CD4-positive, CD25-positive, alpha-beta regulatory T cell (primary cell): ENCODE results near the gene C12orf76. TPM values are rescaled to one million over a fixed set of nuclear protein-coding genes. Genes with fewer than 3 reads are reported as not detected.
A peak's percentile ranks its signal among the peaks of the same experiment; 100 is the strongest.
"Not testable (repeated sequence)": the region's sequence is repeated elsewhere in the genome, so short reads cannot be mapped to it uniquely, and the experiment has no call there.

Experiments
- ATAC-seq, 2 donors: fragments of 150-1000 bp; cut with Tn5 transposase; one replicate each; pipeline ENCODE4 v1.10.0; 2021; ENCODE audit warnings: low read depth in 2 of 2, moderate number of reproducible peaks in 2 of 2, moderate library complexity in 1 of 2
- DNase-seq, 3 donors: peaks; one replicate each; pipeline versions ENCODE4 v3.0.0 to v3.0.0-alpha.2; 2012 to 2022; ENCODE audit warnings: mixed read lengths in 1 of 3
- H3K27ac ChIP-seq: one replicate; pipeline ENCODE4 v1.7.0; 2013; ENCODE audit warnings: mild to moderate bottlenecking, low read length; ENCODE audit not compliant: insufficient read depth, poor library complexity, severe bottlenecking
- H3K27me3 ChIP-seq: one replicate; pipeline ENCODE4 v1.7.0; 2013; ENCODE audit warnings: low read length; ENCODE audit not compliant: control insufficient read depth, insufficient read depth
- H3K36me3 ChIP-seq: one replicate; pipeline ENCODE4 v1.7.0; 2013; ENCODE audit warnings: mild to moderate bottlenecking, low read length, moderate library complexity; ENCODE audit not compliant: control insufficient read depth, insufficient read depth
- H3K4me1 ChIP-seq: 2 replicates; pipeline ENCODE4 v1.7.0; 2013; ENCODE audit warnings: mild to moderate bottlenecking, low read length; ENCODE audit not compliant: insufficient read depth, control insufficient read depth, poor library complexity, severe bottlenecking
- H3K4me3 ChIP-seq: one replicate; pipeline ENCODE4 v1.7.0; 2013; ENCODE audit warnings: low read depth, mild to moderate bottlenecking, low read length, moderate library complexity
- H3K9me3 ChIP-seq, 2 experiments: 1 replicate in 1 of 2; 2 replicates in 1 of 2; pipeline ENCODE4 v1.7.0; 2013; ENCODE audit warnings: low read length in 2 of 2, mild to moderate bottlenecking in 1 of 2, moderate library complexity in 1 of 2; ENCODE audit not compliant: control insufficient read depth in 2 of 2
- H3K27ac Mint-ChIP-seq, 3 donors: one replicate each; pipeline ENCODE4 v1.8.0; 2020 to 2022; ENCODE audit warnings: mild to moderate bottlenecking in 3 of 3, mixed read lengths in 3 of 3, moderate library complexity in 2 of 3
- H3K27me3 Mint-ChIP-seq: one replicate; pipeline ENCODE4 v1.8.0; 2022; ENCODE audit warnings: mild to moderate bottlenecking, mixed read lengths
- H3K36me3 Mint-ChIP-seq: one replicate; pipeline ENCODE4 v1.8.0; 2020; ENCODE audit warnings: mixed read lengths
- H3K4me1 Mint-ChIP-seq, 4 donors: one replicate each; pipeline ENCODE4 v1.8.0; 2020 to 2022; ENCODE audit warnings: mixed read lengths in 4 of 4, mild to moderate bottlenecking in 1 of 4
- H3K4me3 Mint-ChIP-seq, 4 donors: one replicate each; pipeline ENCODE4 v1.8.0; 2020 to 2022; ENCODE audit warnings: mild to moderate bottlenecking in 4 of 4, mixed read lengths in 4 of 4, moderate library complexity in 3 of 4
- H3K9me3 Mint-ChIP-seq, 7 donors: one replicate each; pipeline ENCODE4 v1.8.0; 2020 to 2022; ENCODE audit warnings: mixed read lengths in 7 of 7, mild to moderate bottlenecking in 3 of 7, moderate library complexity in 2 of 7
- polyA plus RNA-seq, 4 donors: library from polyadenylated mRNA; unstranded; fragments of 300-500 nt; fragmentation: Illumina TruSeq; gene quantifications; one replicate each; pipeline ENCODE4 v1.2.3, GENCODE V29; 2021
- total RNA-seq: library from RNA; stranded (reverse); gene quantifications from one replicate; pipeline ENCODE4 v1.2.3, GENCODE V29; 2022

C12orf76 gene
- total and polyA plus RNA-seq, 5 donors from 2014 or later: 13.5 to 22.6 (median 17.5) TPM

GRCh38 chr12:110080410-110080809 is 32.1 kb upstream of the C12orf76 start:
- Mint-ChIP-seq H3K4me1 (peaks cover 5 to 38% (median 26%) of the 10 kb centered on the region in 4 donors), H3K36me3 (peaks cover 4% of the 10 kb centered on the region), H3K27me3 (no peaks in the 10 kb centered on the region), H3K27ac (peak overlapping the region; percentile 95 to 98 (median 97)), H3K9me3 (peaks cover 0 to 4% (median 0%) of the 10 kb centered on the region in 7 donors), H3K4me3 (peak overlapping the region in 3 of 4 donors; percentile 21 to 73 (median 39))
- Histone ChIP-seq H3K9me3 (no peaks in the 10 kb centered on the region), H3K36me3 (no peaks in the 10 kb centered on the region), H3K4me3 (no peak overlapping the region), H3K4me1 (peaks cover 22% of the 10 kb centered on the region), H3K27me3 (no peaks in the 10 kb centered on the region), H3K27ac (peak overlapping the region; percentile 84)
- ATAC-seq (no peak), DNase-seq (no peak)

DNA sequence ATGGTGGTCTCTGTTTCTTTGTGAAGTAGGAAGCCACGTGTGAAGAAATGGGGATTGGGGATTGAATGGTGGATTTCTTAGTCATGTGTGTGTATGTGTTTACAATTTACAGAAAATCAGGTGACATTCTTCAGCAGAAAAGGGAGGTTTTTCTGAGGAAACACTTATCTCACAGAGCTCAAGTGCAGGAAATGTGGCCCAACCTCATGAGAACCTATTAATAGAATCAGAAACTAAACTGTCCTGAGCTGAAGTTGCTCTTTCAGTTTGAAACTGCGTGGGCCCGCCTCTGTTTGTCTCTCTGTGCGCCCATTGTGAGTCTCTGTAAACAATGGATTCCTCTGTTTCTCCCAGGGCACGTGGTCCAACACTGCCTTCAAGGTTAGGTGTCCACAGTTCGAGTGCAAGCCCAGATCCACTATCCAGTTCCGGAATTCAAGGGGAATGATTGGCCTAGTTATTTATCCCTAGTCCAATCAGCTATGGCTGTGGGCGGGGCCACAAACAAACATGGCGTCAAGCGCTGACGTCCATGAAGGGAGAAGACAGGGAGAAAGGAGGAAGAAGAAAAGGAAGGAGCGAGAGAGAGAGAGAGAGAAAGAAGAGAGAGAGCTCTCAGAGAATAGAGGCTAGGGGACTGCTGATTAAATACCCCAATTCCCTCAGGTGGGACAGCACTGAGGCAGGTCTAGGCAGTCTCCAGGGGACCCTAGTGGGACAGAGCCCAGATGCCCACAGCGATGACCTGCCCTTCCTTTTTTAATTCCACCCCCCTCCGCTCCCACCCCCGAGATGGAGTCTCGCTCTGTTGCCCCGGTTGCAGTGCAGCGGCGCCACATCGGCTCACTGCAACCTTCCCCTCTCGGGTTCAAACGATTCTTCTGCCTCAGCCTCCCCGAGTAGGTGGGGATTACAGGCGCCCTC is 31.4 kb upstream of the C12orf76 start:
- peaks cover 4% of the 10 kb centered on the region for H3K36me3 Mint-ChIP-seq
- peak; percentile 92 to 95 for ATAC-seq
- Histone ChIP-seq H3K9me3 (no peaks in the 10 kb centered on the region), H3K36me3 (no peaks in the 10 kb centered on the region), H3K4me3 (peak overlapping the region; percentile 81), H3K27ac (peak overlapping the region; percentile 84), H3K4me1 (peaks cover 22% of the 10 kb centered on the region), H3K27me3 (no peaks in the 10 kb centered on the region)
- DNase-seq: peak; percentile 61 to 96 (median 79)
- H3K27ac Mint-ChIP-seq: peak overlapping the region; percentile 95 to 100 (median 98)
- peaks cover 0 to 4% (median 0%) of the 10 kb centered on the region in 7 donors for H3K9me3 Mint-ChIP-seq
- no peaks in the 10 kb centered on the region for H3K27me3 Mint-ChIP-seq
- peaks cover 5 to 45% (median 26%) of the 10 kb centered on the region in 4 donors for H3K4me1 Mint-ChIP-seq
- peak overlapping the region; percentile 67 to 93 (median 88) for H3K4me3 Mint-ChIP-seq

- H3K27ac Mint-ChIP-seq: peak overlapping the region in 1 of 3 donors; percentile 40
- DNase-seq (no peak), ATAC-seq (no peak)
- no peak overlapping the region for H3K27ac ChIP-seq
- no peaks in the 10 kb centered on the region for H3K36me3 ChIP-seq
- H3K4me1 ChIP-seq: peaks cover 39% of the 10 kb centered on the region
- H3K9me3 ChIP-seq: no peaks in the 10 kb centered on the region
- peaks cover 0 to 4% (median 0%) of the 10 kb centered on the region in 7 donors for H3K9me3 Mint-ChIP-seq
- H3K4me3 ChIP-seq: no peak overlapping the region
- H3K27me3 ChIP-seq: no peaks in the 10 kb centered on the region
- H3K4me1 Mint-ChIP-seq: peaks cover 10 to 64% (median 43%) of the 10 kb centered on the region in 4 donors
- no peaks in the 10 kb centered on the region for H3K27me3 Mint-ChIP-seq
- peaks cover 4% of the 10 kb centered on the region for H3K36me3 Mint-ChIP-seq
- H3K4me3 Mint-ChIP-seq: no peak overlapping the region
These were observed 29.5 kb upstream of the C12orf76 start for GRCh38 chr12:110077800-110078199.

DNA sequence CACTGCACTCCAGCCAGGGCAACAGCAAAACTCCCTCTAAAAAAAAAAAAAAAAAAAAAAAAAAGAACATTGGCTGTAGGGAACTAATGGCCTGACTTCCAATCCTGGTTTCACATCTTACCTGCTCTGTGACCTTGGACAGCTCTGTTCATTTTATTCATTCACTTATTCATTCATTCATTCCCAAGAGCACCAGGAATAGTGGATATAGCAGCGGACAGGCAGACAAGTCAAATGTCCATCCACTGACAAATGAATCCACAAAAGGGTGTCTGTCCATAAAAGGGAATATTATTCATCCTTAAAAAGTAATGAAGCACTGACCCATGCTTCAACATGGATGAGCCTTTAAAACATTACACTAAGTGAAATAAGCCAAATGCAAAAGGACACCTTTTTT is 27.6 kb upstream of the C12orf76 start:
- Histone ChIP-seq H3K36me3 (no peaks in the 10 kb centered on the region), H3K9me3 (no peaks in the 10 kb centered on the region), H3K4me1 (peaks cover 39% of the 10 kb centered on the region), H3K27me3 (no peaks in the 10 kb centered on the region), H3K4me3 (no peak overlapping the region), H3K27ac (no peak overlapping the region)
- Mint-ChIP-seq H3K4me3 (peak overlapping the region in 1 of 4 donors; percentile 47), H3K36me3 (peaks cover 8% of the 10 kb centered on the region), H3K4me1 (peaks cover 10 to 79% (median 52%) of the 10 kb centered on the region in 4 donors), H3K9me3 (peaks cover 0 to 4% (median 1%) of the 10 kb centered on the region in 7 donors), H3K27ac (peak overlapping the region in 1 of 3 donors; percentile 52), H3K27me3 (no peaks in the 10 kb centered on the region)
- no peak for DNase-seq
- ATAC-seq: no peak

DNA sequence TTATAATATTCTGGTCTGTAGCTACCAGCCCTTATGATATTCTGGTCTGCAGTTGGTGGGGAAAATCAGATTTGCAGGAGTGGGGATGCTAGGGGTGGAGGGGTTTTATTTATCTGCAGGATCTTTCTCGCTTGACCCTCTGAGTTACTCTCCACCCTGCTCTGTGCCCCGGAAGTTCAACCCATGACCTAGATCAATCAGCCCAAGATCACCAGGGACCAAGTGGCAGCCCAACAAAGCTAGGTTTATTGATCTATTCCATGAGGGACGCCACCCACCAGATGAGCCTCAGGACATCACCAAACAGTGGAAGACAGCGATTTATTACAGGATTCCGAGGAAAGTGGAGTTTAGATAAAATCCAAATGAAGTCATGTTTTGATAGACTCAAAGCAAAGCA is 25.8 kb upstream of the C12orf76 start:
- H3K27ac ChIP-seq: no peak overlapping the region
- no peaks in the 10 kb centered on the region for H3K9me3 ChIP-seq
- peak overlapping the region; percentile 92 to 98 (median 94) for H3K27ac Mint-ChIP-seq
- H3K27me3 ChIP-seq: no peaks in the 10 kb centered on the region
- H3K4me3 Mint-ChIP-seq: peak overlapping the region in 3 of 4 donors; percentile 84 to 90 (median 89)
- peaks cover 4 to 64% (median 39%) of the 10 kb centered on the region in 4 donors for H3K4me1 Mint-ChIP-seq
- no peak for ATAC-seq
- no peaks in the 10 kb centered on the region for H3K36me3 ChIP-seq
- H3K27me3 Mint-ChIP-seq: no peaks in the 10 kb centered on the region
- peaks cover 0 to 1% (median 0%) of the 10 kb centered on the region in 7 donors for H3K9me3 Mint-ChIP-seq
- no peak for DNase-seq
- H3K4me1 ChIP-seq: peaks cover 22% of the 10 kb centered on the region
- H3K4me3 ChIP-seq: peak overlapping the region; percentile 4
- H3K36me3 Mint-ChIP-seq: peaks cover 5% of the 10 kb centered on the region

DNA sequence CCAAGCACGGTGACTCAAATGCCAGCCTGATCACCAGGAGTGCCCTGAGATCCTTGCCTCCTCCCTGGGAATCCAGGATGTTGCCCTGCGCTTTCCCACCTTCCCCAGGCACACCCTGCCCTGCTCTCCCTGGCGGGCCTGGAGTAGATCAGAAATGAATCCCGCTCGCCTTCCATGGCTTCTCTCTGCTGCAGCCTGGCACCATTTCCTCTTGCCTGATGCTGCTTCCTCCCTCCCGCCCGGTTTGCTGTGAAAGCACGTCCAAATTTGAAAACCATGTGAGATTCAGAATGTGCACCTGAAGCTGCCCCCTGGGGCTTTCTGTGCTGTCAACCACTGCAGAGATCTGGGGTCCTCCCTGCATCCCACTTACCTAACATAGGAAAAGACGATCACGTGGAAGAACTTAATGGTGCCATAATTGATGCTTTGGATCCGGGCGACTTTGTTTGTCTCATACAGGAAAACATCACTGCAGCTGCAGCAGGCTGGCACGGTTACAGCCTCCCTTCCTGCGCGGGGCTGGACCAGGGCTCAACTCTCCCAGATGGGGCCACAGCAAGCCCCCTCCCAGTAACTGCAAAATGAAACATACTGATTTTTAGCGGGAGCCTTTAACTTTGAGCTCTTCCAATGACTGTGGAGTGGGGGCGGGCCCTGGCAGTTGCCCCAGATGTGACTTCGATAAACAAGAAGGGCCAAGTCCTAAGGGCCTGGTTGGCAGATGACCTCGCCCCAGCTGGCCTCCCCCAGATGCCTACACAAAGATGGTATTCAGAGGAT is 24.9 kb upstream of the C12orf76 start:
- Mint-ChIP-seq H3K27me3 (no peaks in the 10 kb centered on the region), H3K27ac (peak overlapping the region; percentile 92 to 98 (median 94)), H3K4me1 (peaks cover 4 to 55% (median 34%) of the 10 kb centered on the region in 4 donors), H3K4me3 (peak overlapping the region; percentile 84 to 98 (median 90)), H3K36me3 (peaks cover 5% of the 10 kb centered on the region), H3K9me3 (peaks cover 0 to 1% (median 0%) of the 10 kb centered on the region in 7 donors)
- Histone ChIP-seq H3K4me1 (peaks cover 18% of the 10 kb centered on the region), H3K27ac (peak overlapping the region; percentile 41), H3K36me3 (no peaks in the 10 kb centered on the region), H3K9me3 (no peaks in the 10 kb centered on the region), H3K27me3 (no peaks in the 10 kb centered on the region), H3K4me3 (peak overlapping the region; percentile 83)
- ATAC-seq (peak; percentile 50 to 52), DNase-seq (peak in 2 of 3 donors; percentile 18 to 64)

DNA sequence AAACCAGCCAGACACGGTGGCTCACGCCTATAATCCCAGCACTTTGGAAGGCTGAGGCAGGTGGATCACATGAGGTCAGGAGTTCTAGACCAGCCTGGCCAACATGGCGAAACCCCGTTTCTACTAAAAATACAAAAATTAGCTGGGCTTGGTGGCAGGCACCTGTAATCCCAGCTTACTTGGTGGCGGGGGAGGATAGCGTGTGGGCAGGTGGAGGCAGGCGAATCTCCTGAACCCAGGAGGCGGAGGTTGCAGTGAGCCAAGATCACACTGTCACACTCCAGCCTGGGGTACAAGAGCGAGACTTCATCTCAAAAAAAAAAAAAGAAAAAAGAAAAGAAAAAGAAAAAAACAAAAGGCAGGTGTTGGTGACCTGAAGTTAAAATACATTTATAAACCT is 24.3 kb upstream of the C12orf76 start:
- not testable (repeated sequence) for H3K27me3 Mint-ChIP-seq, H3K9me3 ChIP-seq, H3K36me3 ChIP-seq, DNase-seq, H3K9me3 Mint-ChIP-seq, H3K27me3 ChIP-seq, ATAC-seq, H3K27ac ChIP-seq, H3K36me3 Mint-ChIP-seq
- H3K4me3 ChIP-seq: peak overlapping the region; percentile 83
- peak overlapping the region; percentile 84 to 98 (median 90) for H3K4me3 Mint-ChIP-seq
- peaks cover 18% of the 10 kb centered on the region for H3K4me1 ChIP-seq
- peaks cover 4 to 49% (median 32%) of the 10 kb centered on the region in 4 donors for H3K4me1 Mint-ChIP-seq
- peak overlapping the region; percentile 92 to 98 (median 94) for H3K27ac Mint-ChIP-seq
